Spleen (tissue), 7 donors: ENCODE measurements around the gene ZNF778.

Experiments
- POLR2A ChIP-seq, 3 donors: fragments of 450-650 bp; IDR thresholded peaks; one replicate each; pipeline ENCODE4 v1.5.1; 2017; ENCODE audit warnings: antibody characterized with exemption in 3 of 3, mild to moderate bottlenecking in 1 of 3
- TF ChIP-seq, protein P1 (sequence below), 11 experiments: fragments of 200-600 bp in 7 of 11; fragments of 450-650 bp in 4 of 11; sonication (generic) in 4 of 11; IDR thresholded peaks in 8 of 11; conservative IDR thresholded peaks in 3 of 11; 1 replicate in 7 of 11; 2 replicates in 4 of 11; pipeline versions ENCODE4 v1.4.0 to v1.8.0; 2016 to 2021; ENCODE audit warnings: antibody characterized with exemption in 11 of 11, inconsistent platforms in 4 of 11, mild to moderate bottlenecking in 1 of 11
- donor health status: DM: no; HTN: no; CAD: no; lungs with moderate emphysema.
- donor health status: DM: no; HTN: no; CAD: no.
- donor health status: DM: no; HTN: no; CAD: no.

DNA sequence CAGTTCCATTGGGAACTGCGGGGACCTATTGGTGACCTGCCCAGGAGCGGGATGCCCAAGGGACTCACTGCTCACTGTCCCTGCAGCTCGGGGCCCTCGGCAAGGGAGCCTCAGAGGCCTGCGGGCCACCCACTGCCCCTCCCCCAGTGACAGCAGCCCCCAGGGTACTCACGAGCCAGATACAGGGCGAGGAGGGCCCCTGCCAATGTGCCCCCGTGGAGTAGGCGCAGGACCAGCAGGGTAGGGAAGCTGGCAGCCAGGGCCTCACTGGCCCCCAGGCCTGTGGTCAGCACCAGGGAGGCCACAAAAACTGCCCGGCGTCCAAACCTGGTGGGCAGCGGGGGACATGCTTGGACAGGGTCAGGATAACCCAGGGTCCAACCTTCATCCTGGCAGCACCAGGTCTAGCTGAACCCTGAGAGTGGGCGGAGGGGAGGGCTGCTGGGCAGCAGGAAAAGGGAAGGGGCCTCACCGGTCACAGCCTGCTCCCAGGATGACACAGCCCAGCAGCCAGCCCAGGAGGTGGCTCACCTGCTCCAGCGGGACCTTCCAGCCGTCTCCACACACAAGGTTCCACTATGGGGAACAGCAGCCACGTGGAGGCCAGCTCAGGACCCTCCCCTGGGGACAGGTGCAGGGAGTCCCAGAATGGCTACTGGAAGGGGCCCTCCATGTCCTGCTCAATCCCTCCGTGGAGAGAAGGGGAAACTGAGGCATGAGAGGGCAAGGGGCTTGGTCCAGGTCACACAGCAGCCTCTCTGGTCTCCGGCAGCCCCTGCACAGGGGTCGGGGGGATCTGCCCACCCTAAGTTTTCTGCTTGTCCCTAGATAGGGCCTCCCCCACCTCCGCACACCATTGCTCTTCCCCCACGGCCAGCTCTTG is 18.0 kb upstream of the ZNF778 start:
- TF ChIP-seq, protein P1, sequence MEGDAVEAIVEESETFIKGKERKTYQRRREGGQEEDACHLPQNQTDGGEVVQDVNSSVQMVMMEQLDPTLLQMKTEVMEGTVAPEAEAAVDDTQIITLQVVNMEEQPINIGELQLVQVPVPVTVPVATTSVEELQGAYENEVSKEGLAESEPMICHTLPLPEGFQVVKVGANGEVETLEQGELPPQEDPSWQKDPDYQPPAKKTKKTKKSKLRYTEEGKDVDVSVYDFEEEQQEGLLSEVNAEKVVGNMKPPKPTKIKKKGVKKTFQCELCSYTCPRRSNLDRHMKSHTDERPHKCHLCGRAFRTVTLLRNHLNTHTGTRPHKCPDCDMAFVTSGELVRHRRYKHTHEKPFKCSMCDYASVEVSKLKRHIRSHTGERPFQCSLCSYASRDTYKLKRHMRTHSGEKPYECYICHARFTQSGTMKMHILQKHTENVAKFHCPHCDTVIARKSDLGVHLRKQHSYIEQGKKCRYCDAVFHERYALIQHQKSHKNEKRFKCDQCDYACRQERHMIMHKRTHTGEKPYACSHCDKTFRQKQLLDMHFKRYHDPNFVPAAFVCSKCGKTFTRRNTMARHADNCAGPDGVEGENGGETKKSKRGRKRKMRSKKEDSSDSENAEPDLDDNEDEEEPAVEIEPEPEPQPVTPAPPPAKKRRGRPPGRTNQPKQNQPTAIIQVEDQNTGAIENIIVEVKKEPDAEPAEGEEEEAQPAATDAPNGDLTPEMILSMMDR (IDR thresholded peaks at IDR 0.05 in 8 of 11, conservative IDR thresholded peaks at IDR 0.05 in 3 of 11) = no peak
- no peak for TF ChIP-seq POLR2A (IDR thresholded peaks at IDR 0.05)
